Measurements from ENCODE around the gene IL1RAPL1.

Gene IL1RAPL1

DNA sequence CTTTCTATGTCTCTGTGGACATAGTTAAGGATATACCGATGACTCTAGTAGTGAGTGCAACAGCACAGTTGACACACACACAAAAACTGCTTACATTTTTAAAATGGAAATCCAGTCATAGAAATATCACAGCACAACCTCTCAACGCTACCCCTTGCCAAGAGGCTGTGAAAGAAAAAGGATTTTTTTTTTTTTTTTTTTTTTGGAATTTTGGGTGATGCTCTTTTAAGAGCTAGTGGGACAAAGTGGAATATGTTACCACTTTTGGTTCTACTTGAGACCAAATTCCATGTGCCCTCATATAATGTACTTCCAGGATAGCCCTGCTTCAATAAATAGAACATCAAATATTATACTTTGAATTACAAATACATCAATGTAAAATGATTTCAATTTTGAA is 1247.1 kb downstream of the IL1RAPL1 start:
- no peak for DNase-seq

DNA sequence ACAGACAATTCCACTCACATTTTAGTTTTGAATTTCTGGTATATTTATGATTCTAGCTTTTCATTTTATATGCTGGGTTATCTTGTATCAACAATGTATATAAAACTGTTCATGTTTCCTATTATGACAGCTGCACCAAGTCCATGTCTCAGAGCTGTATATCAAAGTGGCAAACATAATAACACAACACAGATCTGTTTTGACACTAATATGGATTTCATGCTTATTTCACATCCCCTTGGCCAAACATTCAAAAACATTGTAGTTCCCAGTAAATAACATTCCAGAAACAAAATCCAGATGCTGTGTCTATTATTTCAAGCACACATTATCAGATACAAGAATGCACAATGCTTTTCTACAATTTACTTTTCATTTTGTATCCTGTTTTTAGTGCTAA is 1247.5 kb downstream of the IL1RAPL1 start:
- no peak for DNase-seq

DNA sequence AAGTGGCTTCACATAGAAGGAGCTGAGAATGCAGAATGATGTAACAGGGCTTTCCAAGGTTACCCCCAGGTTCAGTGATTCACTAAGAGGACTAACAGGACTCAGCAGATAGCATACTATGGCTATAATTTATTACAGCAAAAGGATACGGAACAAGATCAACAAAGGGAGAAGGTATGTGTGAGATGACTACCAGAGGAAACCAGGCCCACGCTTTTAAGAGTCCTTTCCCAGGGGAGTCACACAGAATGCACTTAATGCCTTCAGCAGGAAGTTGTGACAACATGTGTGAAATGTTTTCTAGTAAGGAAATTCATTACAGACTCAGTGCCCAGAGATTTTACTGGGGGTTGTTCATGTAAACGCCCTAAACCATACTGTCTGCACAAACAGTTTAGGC is 1254.5 kb downstream of the IL1RAPL1 start:
- no peak for DNase-seq

- no peak for DNase-seq
These were observed 1255.3 kb downstream of the IL1RAPL1 start for GRCh38 chrX:29842552-29842951.

- DNase-seq, result no peak
These were observed 1264.8 kb downstream of the IL1RAPL1 start for GRCh38 chrX:29851857-29852605.

- no peak for DNase-seq
These were observed 1265.5 kb downstream of the IL1RAPL1 start for GRCh38 chrX:29852767-29853166.

- DNase-seq, result no peak
These were observed 1271.5 kb downstream of the IL1RAPL1 start for GRCh38 chrX:29858714-29859113.

GRCh38 chrX:29862126-29862677 is 1275.0 kb downstream of the IL1RAPL1 start:
- DNase-seq, result no peak

DNA sequence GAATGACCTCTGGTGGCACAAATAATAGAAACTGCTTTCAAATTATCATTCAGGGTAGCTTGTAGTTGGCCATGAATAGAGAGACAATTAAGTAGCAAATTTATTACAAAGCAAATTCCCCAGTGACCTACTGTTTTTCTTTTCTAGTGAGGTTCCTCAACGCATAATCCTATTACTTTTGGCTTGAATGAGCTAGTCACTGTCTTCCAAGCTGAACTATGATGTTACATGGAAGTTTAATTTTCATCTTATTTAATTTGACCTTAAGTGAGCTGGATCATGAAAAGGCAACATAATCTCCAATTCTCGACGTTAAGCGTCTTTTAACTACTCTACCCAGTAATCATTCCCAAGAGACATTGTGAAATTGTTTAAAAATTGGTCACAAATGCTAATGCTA is 1280.7 kb downstream of the IL1RAPL1 start:
- DNase-seq, result no peak

DNA sequence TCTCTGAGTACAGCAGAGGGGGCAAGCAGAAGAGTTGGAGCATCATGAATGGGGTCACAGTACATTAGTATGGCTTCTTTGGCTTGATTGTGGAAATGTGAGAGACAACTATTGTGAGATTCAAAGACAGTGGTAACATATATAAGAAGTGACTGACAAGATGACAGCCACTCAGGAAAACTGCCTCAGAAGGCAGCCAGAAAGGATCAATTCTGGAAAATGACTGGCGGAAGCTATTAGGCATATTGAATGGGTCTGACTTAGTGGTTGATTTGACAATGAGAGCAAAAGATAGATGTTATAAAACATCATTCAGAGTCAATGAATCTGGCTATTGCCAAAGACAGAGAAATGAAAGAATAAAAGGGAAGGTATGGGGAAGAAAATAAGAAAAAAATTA is 1282.6 kb downstream of the IL1RAPL1 start:
- DNase-seq, result no peak

GRCh38 chrX:29870608-29871007 is 1283.4 kb downstream of the IL1RAPL1 start:
- DNase-seq, result no peak

- no peak for DNase-seq
These were observed 1285.6 kb downstream of the IL1RAPL1 start for GRCh38 chrX:29872831-29873230.

- no peak for DNase-seq
These were observed 1289.5 kb downstream of the IL1RAPL1 start for GRCh38 chrX:29876733-29877132.

DNA sequence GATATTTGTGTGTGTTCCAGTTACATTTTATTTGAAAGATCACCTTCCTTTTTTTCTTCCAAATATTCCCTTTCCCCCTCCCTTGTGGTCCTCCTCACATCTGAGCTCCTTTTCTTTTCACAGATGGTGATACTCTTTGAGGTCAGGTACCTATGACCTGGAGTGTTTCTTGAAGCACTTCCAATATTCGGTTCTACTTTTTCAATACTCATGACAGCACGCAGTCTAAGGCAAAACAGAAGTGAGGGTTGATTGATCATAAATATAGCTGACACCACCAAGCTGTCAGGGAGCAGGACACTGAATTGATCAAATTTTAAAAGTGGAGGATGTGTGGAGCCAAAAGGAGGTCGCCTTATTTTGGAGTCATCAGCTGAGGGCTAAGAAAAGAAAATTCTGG is 1293.7 kb downstream of the IL1RAPL1 start:
- no peak for DNase-seq

DNA sequence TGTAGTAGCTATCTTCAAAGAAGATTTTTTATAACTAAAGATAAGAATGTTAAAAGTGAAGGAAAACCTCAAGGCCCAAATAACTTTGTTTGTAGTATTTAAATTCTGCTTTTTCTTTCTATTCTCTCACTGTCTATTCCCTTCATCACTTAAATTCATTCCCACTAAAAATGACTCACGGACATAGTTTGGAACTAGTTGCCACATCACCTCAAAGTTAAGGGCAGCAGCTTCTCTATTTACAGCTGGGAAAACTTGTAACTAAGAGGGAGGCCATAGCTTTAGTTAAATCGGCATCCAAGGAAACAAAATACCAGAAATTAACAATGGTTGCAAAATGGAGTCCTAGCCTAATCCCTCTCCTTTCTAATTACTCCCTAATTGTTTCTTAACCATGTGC is 1302.8 kb downstream of the IL1RAPL1 start:
- DNase-seq, result no peak

DNA sequence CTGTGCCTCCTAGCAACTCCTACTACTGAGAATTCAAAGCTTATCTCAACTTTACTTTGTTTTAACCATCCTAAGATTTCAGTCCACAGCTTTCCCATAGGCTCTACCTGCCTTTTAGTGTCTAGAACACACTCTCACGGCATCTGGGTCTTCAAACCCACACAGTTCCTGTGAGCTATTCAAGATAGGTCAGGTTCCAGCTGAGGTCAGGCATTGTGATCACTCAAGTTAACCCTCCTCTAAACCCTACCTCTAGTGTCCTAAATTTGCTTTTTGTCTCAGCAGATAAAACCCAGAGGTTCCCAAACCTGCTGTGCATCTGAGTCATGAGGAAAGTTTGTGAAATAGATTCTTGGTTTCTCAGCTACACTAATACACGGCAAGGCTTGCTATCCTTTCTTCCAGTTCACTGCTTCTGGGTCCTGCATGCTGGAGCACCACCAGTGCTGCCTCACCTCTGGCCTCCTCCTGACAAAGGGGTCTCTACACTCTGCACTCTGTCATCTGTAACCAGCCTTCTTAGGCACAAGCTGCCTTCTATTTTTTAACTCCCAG is 1303.5 kb downstream of the IL1RAPL1 start:
- DNase-seq, result no peak

DNA sequence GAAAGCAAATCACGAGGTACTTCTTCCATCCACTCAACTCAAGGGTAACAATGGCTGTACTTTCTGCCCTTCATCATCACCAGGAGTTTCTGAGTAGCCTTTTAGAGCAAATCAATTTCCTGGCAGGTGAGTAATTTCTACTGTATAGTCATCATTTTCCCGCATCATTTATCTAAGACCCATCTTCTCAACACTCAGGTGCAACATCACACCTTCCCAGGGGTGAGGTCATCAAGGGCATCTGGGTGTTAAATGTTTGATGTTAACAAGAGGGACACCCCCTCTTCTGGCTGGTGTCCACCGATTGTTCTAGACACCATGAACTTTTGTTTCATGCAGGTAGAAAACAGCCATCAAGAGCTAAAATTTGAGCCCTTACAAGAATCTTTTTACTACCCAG is 1314.8 kb downstream of the IL1RAPL1 start:
- no peak for DNase-seq

- DNase-seq, result no peak
These were observed 1316.1 kb downstream of the IL1RAPL1 start for GRCh38 chrX:29903360-29903759.

DNA sequence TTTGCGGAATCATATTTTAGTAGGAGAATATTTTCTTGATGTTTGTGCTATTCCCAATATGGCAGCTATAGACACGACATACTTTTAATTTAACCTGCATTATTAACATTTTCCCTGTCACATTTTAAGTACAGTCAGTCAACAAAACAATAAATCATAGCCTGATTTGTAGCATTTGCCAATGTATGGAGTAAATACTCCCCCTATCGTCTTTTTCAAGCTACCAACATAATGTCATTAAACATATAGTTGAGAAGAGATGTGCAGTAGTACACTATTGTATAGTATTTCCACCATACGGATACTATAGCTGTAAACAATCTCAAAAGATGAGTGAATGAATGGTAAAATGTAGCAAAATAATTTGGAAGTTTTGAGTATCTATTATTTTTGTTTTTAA is 1324.4 kb downstream of the IL1RAPL1 start:
- DNase-seq, result no peak

DNA sequence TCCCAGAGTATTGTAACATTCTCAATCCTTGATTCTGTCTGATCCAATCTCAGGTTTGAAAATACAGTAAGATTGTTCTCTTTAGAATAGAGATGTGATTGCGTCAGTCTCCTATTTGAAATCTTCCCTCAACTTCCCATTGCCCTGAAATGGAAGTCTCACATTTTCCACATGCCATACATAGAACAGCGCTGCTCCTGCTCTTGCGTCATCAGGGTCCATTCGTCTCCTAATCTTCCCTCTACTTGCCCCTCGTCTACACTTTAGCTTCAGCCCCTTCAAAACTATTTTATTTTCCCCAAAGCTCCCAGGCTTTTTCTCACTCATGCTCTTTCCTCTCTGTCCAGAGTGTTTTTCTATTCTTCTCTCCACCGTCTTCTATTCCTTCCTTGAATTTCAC is 1326.4 kb downstream of the IL1RAPL1 start:
- DNase-seq, result no peak

GRCh38 chrX:29922607-29923006 is 1335.4 kb downstream of the IL1RAPL1 start:
- DNase-seq, result no peak

DNA sequence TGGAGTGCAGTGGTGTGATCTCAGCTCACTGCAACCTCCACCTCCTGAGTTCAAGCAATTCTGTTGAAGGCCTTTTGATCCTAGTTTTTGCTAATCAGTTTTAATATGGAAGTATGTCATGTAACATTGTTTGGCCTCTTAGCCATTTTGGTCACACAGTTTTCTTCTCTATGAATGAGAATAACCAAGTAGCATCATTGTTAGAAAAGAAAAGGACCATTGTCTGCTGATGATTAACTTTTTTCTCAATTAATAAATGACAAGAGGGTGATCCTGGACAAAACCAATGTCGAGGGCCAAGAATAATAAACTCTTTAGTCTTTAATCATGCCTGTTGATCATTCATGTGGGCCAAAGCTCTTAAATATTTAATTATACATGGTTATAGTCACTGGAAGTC is 1338.8 kb downstream of the IL1RAPL1 start:
- DNase-seq, result no peak

DNA sequence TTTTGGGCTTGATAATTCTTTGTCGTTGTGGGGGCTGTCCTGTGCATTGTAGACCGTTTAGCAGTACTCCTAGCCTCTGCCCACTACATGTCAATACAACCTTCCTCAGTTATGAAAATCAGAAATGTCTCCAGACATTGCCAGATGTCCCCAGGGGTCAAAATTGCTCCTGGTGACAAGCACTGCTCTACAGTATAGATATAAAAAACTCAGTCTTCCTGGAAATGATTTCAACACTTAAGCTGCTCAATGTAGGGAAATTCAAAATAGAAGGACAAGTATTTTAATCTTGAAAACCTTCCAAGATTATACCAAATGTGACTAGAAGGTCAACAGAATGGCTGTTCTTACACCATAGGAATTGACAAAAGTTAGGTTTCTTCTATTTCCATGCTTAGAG is 1339.4 kb downstream of the IL1RAPL1 start:
- no peak for DNase-seq

- DNase-seq, result no peak
These were observed 1348.2 kb downstream of the IL1RAPL1 start for GRCh38 chrX:29935455-29935854.

DNA sequence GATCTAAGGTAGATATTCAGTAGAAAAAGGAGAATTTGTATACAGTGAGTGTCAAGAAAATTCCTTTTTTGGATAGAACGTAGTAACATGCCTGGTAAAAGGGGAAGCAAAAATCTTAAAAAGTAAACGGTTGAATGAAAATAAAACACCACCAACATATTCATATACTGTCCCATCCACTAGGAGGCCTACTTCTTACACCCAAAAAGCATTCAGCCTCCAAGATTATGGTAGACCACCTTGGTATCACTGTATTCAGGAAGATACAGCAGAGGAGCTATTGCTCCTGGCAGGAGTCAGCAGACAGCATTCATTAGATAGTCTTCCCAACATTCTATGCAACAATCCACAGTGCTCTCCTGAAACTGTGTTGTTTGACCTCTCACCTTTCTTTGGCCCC is 1353.5 kb downstream of the IL1RAPL1 start:
- no peak for DNase-seq

All from femur (tissue), 1 donor.